Lung (tissue), 16 donors: ENCODE results near the gene DEFB108B. TPM values are rescaled to one million over a fixed set of nuclear protein-coding genes. Genes with fewer than 3 reads are reported as not detected.
A peak's percentile ranks its signal among the peaks of the same experiment; 100 is the strongest.
"Not testable (repeated sequence)": the region's sequence is repeated elsewhere in the genome, so short reads cannot be mapped to it uniquely, and the experiment has no call there.

Experiments used
- ATAC-seq: fragments of 200-7000 bp; cut with Tn5 transposase; one replicate; pipeline ENCODE4 v1.9.1; 2020; ENCODE audit warnings: moderate number of reproducible peaks; ENCODE audit not compliant: insufficient read depth, low FRiP score
- DNase-seq, 3 donors: peaks; one replicate each; pipeline ENCODE4 v3.0.0-alpha.2; 2013 to 2017
- H3K27ac ChIP-seq, 2 donors: one replicate each; pipeline ENCODE4 v1.5.1; 2013; ENCODE audit warnings: mild to moderate bottlenecking in 2 of 2, moderate library complexity in 2 of 2, control low read depth in 1 of 2, inconsistent platforms in 1 of 2, low read depth in 1 of 2, low read length in 1 of 2
- H3K27me3 ChIP-seq, 3 donors: one replicate each; pipeline ENCODE4 v1.5.1; 2013; ENCODE audit warnings: low read length in 2 of 3; ENCODE audit not compliant: control insufficient read depth in 3 of 3, insufficient read depth in 3 of 3
- H3K36me3 ChIP-seq, 4 donors: one replicate each; pipeline ENCODE4 v1.5.1; 2013; ENCODE audit warnings: low read length in 4 of 4, mild to moderate bottlenecking in 1 of 4, moderate library complexity in 1 of 4; ENCODE audit not compliant: control insufficient read depth in 4 of 4, insufficient read depth in 4 of 4
- H3K4me1 ChIP-seq, 5 donors: one replicate each; pipeline ENCODE4 v1.5.1; 2013; ENCODE audit warnings: low read length in 5 of 5, mild to moderate bottlenecking in 2 of 5, moderate library complexity in 1 of 5; ENCODE audit not compliant: control insufficient read depth in 5 of 5, insufficient read depth in 5 of 5
- H3K4me3 ChIP-seq: one replicate; pipeline ENCODE4 v1.5.1; 2013; ENCODE audit warnings: mild to moderate bottlenecking, control low read depth, moderate library complexity
- H3K9ac ChIP-seq, 2 donors: one replicate each; pipeline ENCODE4 v1.5.1; 2013; ENCODE audit warnings: low read length in 2 of 2, control low read depth in 1 of 2; ENCODE audit not compliant: insufficient read depth in 1 of 2
- H3K9me3 ChIP-seq, 4 donors: one replicate each; pipeline ENCODE4 v1.5.1; 2013; ENCODE audit warnings: low read length in 3 of 4, mild to moderate bottlenecking in 1 of 4, moderate library complexity in 1 of 4; ENCODE audit not compliant: control insufficient read depth in 4 of 4, insufficient read depth in 3 of 4
- WGBS, 2 donors: extraction: QIAGEN DNeasy Blood & Tissue Kit; methylation state at CpG; one replicate each; pipeline ENCODE4 v1.1.7; 2013; 5-methylcytosine and 5-hydroxymethylcytosine counted together
- long read RNA-seq, 5 donors: transcript quantifications; one replicate each; lab custom pipeline, GENCODE V29; 2026
- polyA plus RNA-seq, 2 donors: library from polyadenylated mRNA; stranded (reverse); fragments of 200-250 nt; gene quantifications; one replicate each; pipeline ENCODE4 v1.2.1, GENCODE V29; 2013
- total RNA-seq, 2 donors: library from RNA; depleted of rRNA in 1 of 2; stranded (reverse); fragments of >200 nt in 1 of 2; gene quantifications; one replicate each; pipeline ENCODE4 v1.2.1, GENCODE V29; 2014 to 2021
- TF ChIP-seq, protein P1 (sequence below): IDR thresholded peaks from 2 replicates; pipeline ENCODE4 v1.5.1; 2012; ENCODE audit warnings: mild to moderate bottlenecking; ENCODE audit errors: control extremely low read depth, extremely low read depth
- donor health status: control.
- donor health status: control.
- donor health status: Bipolar disorder and iron deficiency.
- donor health status: healthy.
- donor health status: DM: yes; HTN: yes; CAD: no.

Gene DEFB108B, protein sequence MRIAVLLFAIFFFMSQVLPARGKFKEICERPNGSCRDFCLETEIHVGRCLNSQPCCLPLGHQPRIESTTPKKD
- total RNA-seq (not detected), polyA plus RNA-seq (not detected)
- long read RNA-seq, donor 1: 0 reads
- long read RNA-seq, donor 2: 0 reads
- long read RNA-seq, donor 3: 0 reads
- long read RNA-seq, donor 4: 0 reads
- long read RNA-seq, donor 5: 0 reads

DNA sequence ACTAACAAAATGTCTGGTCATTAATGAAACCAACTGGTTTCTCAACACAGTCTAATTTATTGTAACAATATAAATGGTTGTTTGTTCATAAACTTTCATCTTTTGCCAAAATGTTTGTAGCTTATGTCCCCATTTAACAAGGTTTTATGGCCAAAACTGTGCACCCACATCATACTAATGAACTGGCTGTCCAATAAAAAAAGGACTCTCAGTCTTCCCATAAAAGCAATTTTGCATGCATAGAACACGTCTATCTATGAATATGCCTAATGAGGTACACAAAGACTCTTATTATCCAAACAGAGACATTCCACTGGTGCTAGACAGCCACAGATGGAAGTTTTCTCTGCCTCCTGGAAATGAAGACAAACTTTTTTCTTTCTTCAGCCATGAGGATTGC lies at the start of gene DEFB108B:
Gene DEFB108B, plus strand, starts transcription at position 390 of the 400 bp plus-strand sequence. Its CDS starts 0 bp downstream, at position 390.
- DNase-seq: peak in 2 of 3 donors; percentile 25 to 92
- H3K4me3 ChIP-seq, H3K27me3 ChIP-seq, ATAC-seq, H3K9ac ChIP-seq, H3K36me3 ChIP-seq, H3K4me1 ChIP-seq, H3K27ac ChIP-seq, H3K9me3 ChIP-seq: not testable (repeated sequence)
- 0% methylated on average over 1 of the region's 1 CpG for WGBS, 2 donors

DNA sequence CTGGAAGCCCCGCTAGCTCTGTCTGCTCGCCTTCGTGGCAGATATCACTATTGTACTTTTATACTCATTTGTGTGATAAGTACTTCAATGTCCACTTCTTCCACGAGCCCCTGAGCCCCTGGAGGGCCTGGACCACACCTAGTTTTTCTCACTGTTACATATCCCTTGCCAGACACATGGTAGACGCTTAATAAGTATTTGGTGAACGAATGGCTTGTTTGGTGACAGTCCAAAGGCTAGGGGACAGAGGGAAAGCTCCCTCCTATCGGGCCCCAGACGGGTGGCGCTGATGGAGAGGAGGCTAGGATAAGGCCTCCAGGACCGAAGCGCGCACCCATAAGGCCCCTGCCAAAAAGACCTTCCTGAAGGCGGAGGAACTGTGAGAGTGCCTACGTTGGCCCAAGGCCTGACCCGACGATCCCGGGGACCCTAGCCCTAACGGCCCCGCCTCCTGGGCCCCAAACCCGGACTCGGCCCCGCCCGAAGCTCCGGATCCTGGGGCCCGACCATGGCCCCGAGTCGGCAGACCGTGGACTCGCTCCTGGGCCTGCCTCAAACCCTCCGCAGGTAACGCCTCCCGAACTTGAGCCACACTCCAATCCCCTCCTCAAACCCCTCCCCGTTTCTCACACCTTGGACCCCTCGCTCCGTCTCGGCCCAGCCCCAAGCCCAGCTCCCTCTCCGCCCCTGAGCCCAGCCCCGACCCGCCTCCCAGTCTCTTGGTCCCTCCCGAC lies 46.7 kb upstream of the DEFB108B start:
- ATAC-seq, H3K27me3 ChIP-seq, H3K36me3 ChIP-seq, H3K4me1 ChIP-seq, H3K9me3 ChIP-seq: not testable (repeated sequence)
- H3K27ac ChIP-seq: peak overlapping the region; percentile 62 to 66
- DNase-seq: peak; percentile 95 to 96 (median 96)
- 4 to 8% methylated on average over 40 of the region's 40 CpGs for WGBS, 2 donors
- peak overlapping the region in 1 of 2 donors; percentile 55 for H3K9ac ChIP-seq
- peak overlapping the region; percentile 36 for H3K4me3 ChIP-seq

DNA sequence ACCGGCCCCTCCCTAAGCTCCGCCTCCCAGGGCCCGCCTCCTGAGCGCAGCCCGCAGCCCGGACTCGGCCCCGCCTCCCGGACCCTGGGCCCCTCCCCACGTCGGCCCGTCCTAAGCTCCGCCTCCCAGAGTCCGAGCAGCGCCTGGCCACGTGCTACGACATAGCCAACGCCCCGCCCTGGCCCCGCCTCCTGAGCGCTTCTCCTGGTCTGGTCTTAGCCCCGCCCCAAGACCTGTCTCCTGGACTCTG lies 46.2 kb upstream of the DEFB108B start:
- WGBS, 2 donors: 1 to 2% methylated on average over 12 to 22 of the region's 22 CpGs
- H3K9ac ChIP-seq, H3K4me3 ChIP-seq, H3K9me3 ChIP-seq, H3K27me3 ChIP-seq, H3K36me3 ChIP-seq, H3K4me1 ChIP-seq: not testable (repeated sequence)
- DNase-seq: peak; percentile 99 to 100 (median 99)
- ATAC-seq: peak; percentile 98
- H3K27ac ChIP-seq: peak overlapping the region in 1 of 2 donors; percentile 81

DNA sequence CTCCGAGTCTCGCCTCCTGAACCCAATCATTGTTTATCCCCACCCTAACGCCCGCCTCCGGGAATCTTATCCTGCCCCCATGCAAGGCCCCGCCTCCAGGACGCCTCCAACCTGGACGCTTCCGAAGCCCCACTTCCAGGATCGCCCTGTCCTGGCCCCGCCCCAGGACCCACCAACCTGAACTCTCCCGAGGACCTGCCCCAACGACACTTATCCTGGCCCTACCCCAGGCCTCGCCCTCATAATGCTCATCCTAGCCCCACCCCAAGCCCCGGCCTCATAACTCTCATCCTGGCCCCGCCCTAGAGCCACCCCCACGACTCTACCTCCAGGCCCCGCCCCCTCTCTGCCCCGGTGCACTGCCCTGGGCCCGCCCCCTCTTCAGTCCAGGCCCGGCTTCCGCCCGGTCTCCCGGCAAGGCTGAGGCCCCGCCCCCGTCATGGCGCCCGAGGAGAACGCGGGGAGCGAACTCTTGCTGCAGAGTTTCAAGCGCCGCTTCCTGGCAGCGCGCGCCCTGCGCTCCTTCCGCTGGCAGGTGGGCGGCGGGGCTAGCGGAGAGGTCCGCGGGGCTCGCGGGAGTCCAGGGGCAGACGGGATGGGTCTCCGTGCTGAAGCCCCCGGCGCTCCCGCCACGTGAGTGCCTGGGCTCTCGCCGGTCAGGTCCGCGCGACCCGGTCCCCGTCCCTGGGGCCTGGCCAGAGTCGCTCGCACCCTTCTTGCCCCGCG lies 45.7 kb upstream of the DEFB108B start:
- DNase-seq (peak; percentile 95 to 96 (median 96)), ATAC-seq (peak; percentile 99)
- TF ChIP-seq, protein P1, sequence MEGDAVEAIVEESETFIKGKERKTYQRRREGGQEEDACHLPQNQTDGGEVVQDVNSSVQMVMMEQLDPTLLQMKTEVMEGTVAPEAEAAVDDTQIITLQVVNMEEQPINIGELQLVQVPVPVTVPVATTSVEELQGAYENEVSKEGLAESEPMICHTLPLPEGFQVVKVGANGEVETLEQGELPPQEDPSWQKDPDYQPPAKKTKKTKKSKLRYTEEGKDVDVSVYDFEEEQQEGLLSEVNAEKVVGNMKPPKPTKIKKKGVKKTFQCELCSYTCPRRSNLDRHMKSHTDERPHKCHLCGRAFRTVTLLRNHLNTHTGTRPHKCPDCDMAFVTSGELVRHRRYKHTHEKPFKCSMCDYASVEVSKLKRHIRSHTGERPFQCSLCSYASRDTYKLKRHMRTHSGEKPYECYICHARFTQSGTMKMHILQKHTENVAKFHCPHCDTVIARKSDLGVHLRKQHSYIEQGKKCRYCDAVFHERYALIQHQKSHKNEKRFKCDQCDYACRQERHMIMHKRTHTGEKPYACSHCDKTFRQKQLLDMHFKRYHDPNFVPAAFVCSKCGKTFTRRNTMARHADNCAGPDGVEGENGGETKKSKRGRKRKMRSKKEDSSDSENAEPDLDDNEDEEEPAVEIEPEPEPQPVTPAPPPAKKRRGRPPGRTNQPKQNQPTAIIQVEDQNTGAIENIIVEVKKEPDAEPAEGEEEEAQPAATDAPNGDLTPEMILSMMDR: no peak
- Histone ChIP-seq H3K4me1 (no peaks in the 10 kb centered on the region), H3K9me3 (no peaks in the 10 kb centered on the region), H3K27ac (peak overlapping the region; percentile 80 to 81), H3K4me3 (peak overlapping the region; percentile 45), H3K9ac (no peak overlapping the region), H3K27me3 (no peaks in the 10 kb centered on the region), H3K36me3 (peaks cover 0 to 3% (median 0%) of the 10 kb centered on the region in 4 donors)
- WGBS, 2 donors: 0% methylated on average over 51 to 60 of the region's 62 CpGs

DNA sequence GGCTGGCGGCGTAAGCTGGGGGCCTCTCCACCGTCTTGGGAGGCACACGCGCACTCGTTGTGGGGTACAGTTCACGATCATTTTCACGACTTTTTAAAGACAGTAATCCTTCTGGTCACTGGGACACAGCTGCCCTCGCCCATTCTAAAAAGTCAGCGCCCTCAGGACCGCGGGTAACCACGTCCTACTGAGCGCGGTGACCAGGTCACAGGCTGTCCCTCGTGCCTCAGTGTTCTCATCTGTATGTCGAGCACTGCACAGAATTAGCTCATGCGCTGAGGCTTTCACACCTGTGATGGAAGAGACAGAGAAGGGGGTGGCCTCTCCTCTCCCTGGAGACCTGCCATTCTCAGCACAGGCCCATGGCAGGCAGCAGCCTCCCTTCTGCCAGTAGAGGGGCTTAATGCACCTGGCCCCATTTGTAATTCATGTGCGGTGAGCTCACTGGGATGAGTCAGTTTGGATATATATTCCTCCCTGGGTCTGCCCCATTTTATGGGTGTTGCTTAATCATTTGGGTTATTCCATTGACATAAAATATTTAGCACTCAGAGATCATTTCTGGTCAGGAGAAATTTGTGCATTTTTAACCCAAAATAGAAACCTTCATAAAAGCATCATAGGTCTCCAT lies 45.1 kb upstream of the DEFB108B start:
- Histone ChIP-seq H3K4me3 (peak overlapping the region; percentile 45), H3K27ac (peak overlapping the region; percentile 77 to 80)
- not testable (repeated sequence) for H3K27me3 ChIP-seq, H3K36me3 ChIP-seq, H3K9me3 ChIP-seq, ATAC-seq, H3K4me1 ChIP-seq, H3K9ac ChIP-seq
- WGBS, 2 donors: 2 to 3% methylated on average over 19 of the region's 19 CpGs
- DNase-seq: peak in 1 of 3 donors; percentile 21

DNA sequence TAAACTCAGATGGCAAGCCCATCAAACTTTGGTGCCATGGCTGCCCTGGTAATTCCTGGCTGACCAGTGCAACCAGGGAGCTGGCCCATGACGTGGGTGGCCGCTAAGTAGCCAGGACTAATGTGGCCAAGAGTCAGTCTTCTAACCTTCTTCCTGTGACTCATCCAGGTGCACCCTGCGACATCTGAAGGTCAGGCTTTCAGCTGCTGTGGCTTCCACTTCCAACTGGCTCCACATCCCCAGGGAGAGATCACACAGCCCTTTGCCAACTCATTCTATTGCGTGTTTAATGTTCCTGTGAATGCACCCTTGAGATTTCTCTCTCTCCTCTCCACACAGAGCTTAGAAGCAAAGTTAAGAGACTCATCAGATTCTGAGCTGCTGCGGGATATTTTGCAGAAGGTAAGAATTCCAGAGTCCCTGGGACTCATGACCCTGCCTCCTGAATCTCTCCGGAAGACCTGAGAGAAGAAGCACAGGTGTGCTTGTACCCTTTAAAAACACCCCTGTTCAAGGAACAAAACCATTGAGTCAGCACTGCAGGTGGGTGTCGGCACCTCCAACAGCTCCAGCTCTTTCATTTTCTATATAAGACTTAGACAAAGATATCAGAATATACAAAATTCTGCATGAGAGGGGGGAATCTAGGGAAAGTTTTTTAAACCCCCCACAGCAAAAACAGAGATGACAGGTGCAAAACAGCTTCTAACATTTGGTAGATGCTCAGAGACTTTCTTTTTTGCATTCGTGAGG lies 43.4 kb upstream of the DEFB108B start:
- WGBS, 2 donors: 93 to 96% methylated on average over 7 to 8 of the region's 8 CpGs
- H3K36me3 ChIP-seq, H3K27ac ChIP-seq, ATAC-seq, H3K27me3 ChIP-seq, H3K4me1 ChIP-seq, H3K9me3 ChIP-seq, DNase-seq, H3K4me3 ChIP-seq, H3K9ac ChIP-seq: not testable (repeated sequence)
